Neural progenitor cell (in vitro differentiated cells): ENCODE measurements around the gene CNNM2. TPM values are rescaled to one million over a fixed set of nuclear protein-coding genes. Genes with fewer than 3 reads are reported as not detected.
A peak's percentile ranks its signal among the peaks of the same experiment; 100 is the strongest.
"Not testable (repeated sequence)": the region's sequence is repeated elsewhere in the genome, so short reads cannot be mapped to it uniquely, and the experiment has no call there.

ENCODE experiments used
- DNase-seq: peaks from one replicate; pipeline ENCODE4 v3.0.0-alpha.2; 2016; ENCODE audit warnings: low spot score
- H2AFZ ChIP-seq: fragments of 200-600 bp; sonication (generic); replicated peaks from 2 replicates; pipeline ENCODE4 v1.6.1; 2016; ENCODE audit warnings: antibody characterized with exemption
- H3F3A ChIP-seq: fragments of 200-600 bp; sonication (generic); 2 replicates; pipeline ENCODE4 v1.6.1; 2016; ENCODE audit warnings: antibody characterized with exemption, low read depth
- H3K27ac ChIP-seq: fragments of 200-600 bp; sonication (generic); 2 replicates; pipeline ENCODE4 v1.5.1; 2016; ENCODE audit warnings: mild to moderate bottlenecking
- H3K27me3 ChIP-seq: fragments of 200-600 bp; sonication (generic); 2 replicates; pipeline ENCODE4 v1.6.1; 2016; ENCODE audit warnings: mild to moderate bottlenecking, moderate library complexity
- H3K36me3 ChIP-seq: fragments of 200-600 bp; sonication (generic); 2 replicates; pipeline ENCODE4 v1.5.1; 2016
- H3K4me1 ChIP-seq: fragments of 200-600 bp; sonication (generic); 2 replicates; pipeline ENCODE4 v1.6.1; 2016; ENCODE audit warnings: mixed run types
- H3K4me2 ChIP-seq: fragments of 200-600 bp; sonication (generic); 2 replicates; pipeline ENCODE4 v1.6.1; 2016
- H3K4me3 ChIP-seq: fragments of 200-600 bp; sonication (generic); 2 replicates; pipeline ENCODE4 v1.5.1; 2016
- H3K79me2 ChIP-seq: fragments of 200-600 bp; sonication (generic); 2 replicates; pipeline ENCODE4 v1.6.1; 2016; ENCODE audit warnings: low read depth
- H3K9ac ChIP-seq: fragments of 200-600 bp; sonication (generic); 2 replicates; pipeline ENCODE4 v1.6.1; 2016
- H3K9me3 ChIP-seq: fragments of 200-600 bp; sonication (generic); 2 replicates; pipeline ENCODE4 v1.5.1; 2016; ENCODE audit warnings: low read depth
- H4K20me1 ChIP-seq: fragments of 200-600 bp; sonication (generic); 2 replicates; pipeline ENCODE4 v1.6.1; 2016; ENCODE audit warnings: low read depth
- H3K27ac Mint-ChIP-seq: 3 replicates; pipeline ENCODE4 v1.8.0; 2021; ENCODE audit warnings: mixed read lengths
- H3K27me3 Mint-ChIP-seq: 2 replicates; pipeline ENCODE4 v1.8.0; 2022; ENCODE audit warnings: low read depth, mild to moderate bottlenecking, inconsistent platforms, moderate library complexity, mixed read lengths; ENCODE audit not compliant: insufficient read depth
- H3K36me3 Mint-ChIP-seq: 3 replicates; pipeline ENCODE4 v1.8.0; 2021; ENCODE audit warnings: mixed read lengths
- H3K4me1 Mint-ChIP-seq: 3 replicates; pipeline ENCODE4 v1.8.0; 2021; ENCODE audit warnings: mixed read lengths
- H3K4me3 Mint-ChIP-seq: 3 replicates; pipeline ENCODE4 v1.8.0; 2021; ENCODE audit warnings: mild to moderate bottlenecking, moderate library complexity, mixed read lengths
- H3K9me3 Mint-ChIP-seq: 3 replicates; pipeline ENCODE4 v1.8.0; 2020; ENCODE audit warnings: mixed read lengths
- CTCF ChIP-seq: fragments of 200-600 bp; sonication (generic); IDR thresholded peaks from 2 replicates; pipeline ENCODE4 v1.5.1; 2017; ENCODE audit warnings: antibody characterized with exemption, mild to moderate bottlenecking
- EZH2 ChIP-seq: fragments of 200-600 bp; sonication (generic); IDR thresholded peaks from 2 replicates; pipeline ENCODE4 v1.6.1; 2017; ENCODE audit warnings: antibody characterized with exemption, mild to moderate bottlenecking, moderate library complexity
- EZH2phosphoT487 ChIP-seq: fragments of 200-600 bp; sonication (generic); IDR thresholded peaks from 2 replicates; pipeline ENCODE4 v1.6.1; 2017; ENCODE audit warnings: antibody characterized with exemption
- total RNA-seq: library from RNA; depleted of rRNA; stranded (reverse); fragments of >200 nt; gene quantifications from 2 replicates; pipeline ENCODE4 v1.2.3, GENCODE V29; 2015; ENCODE audit warnings: low replicate concordance

Gene CNNM2
- total RNA-seq, 1 donor from 2014 or later: 11.4 TPM

GRCh38 chr10:103124420-103125096 lies 206.5 kb downstream of the CNNM2 start:
- Mint-ChIP-seq H3K27ac (no peak overlapping the region), H3K27me3 (peaks cover 6% of the 10 kb centered on the region), H3K4me3 (no peak overlapping the region), H3K4me1 (peaks cover 14% of the 10 kb centered on the region), H3K9me3 (peaks cover 5% of the 10 kb centered on the region), H3K36me3 (peaks cover 16% of the 10 kb centered on the region)
- Histone ChIP-seq H3K27ac (no peak overlapping the region), H2AFZ (no peak overlapping the region), H3K9me3 (no peaks in the 10 kb centered on the region), H4K20me1 (peaks cover 4% of the 10 kb centered on the region), H3K4me3 (no peak overlapping the region), H3K4me1 (peaks cover 22% of the 10 kb centered on the region), H3K27me3 (no peaks in the 10 kb centered on the region), H3K9ac (no peak overlapping the region), H3K79me2 (no peaks in the 10 kb centered on the region), H3K4me2 (no peak overlapping the region), H3K36me3 (no peaks in the 10 kb centered on the region), H3F3A (no peaks in the 10 kb centered on the region)
- no peak for TF ChIP-seq EZH2
- no peak for TF ChIP-seq CTCF
- TF ChIP-seq EZH2phosphoT487: no peak
- no peak for DNase-seq

- Mint-ChIP-seq H3K27ac (peak overlapping the region; percentile 21), H3K36me3 (peaks cover 17% of the 10 kb centered on the region), H3K9me3 (peaks cover 7% of the 10 kb centered on the region), H3K4me1 (peaks cover 16% of the 10 kb centered on the region), H3K4me3 (no peak overlapping the region), H3K27me3 (peaks cover 6% of the 10 kb centered on the region)
- no peak overlapping the region for H3K4me2 ChIP-seq
- H3K27me3 ChIP-seq: no peaks in the 10 kb centered on the region
- peaks cover 4% of the 10 kb centered on the region for H4K20me1 ChIP-seq
- H3F3A ChIP-seq: peaks cover 3% of the 10 kb centered on the region
- peaks cover 17% of the 10 kb centered on the region for H3K4me1 ChIP-seq
- no peak for DNase-seq
- H2AFZ ChIP-seq: no peak overlapping the region
- H3K27ac ChIP-seq: no peak overlapping the region
- H3K79me2 ChIP-seq: no peaks in the 10 kb centered on the region
- H3K36me3 ChIP-seq: no peaks in the 10 kb centered on the region
- H3K4me3 ChIP-seq: no peak overlapping the region
- no peak for TF ChIP-seq EZH2
- no peak for TF ChIP-seq CTCF
- no peak for TF ChIP-seq EZH2phosphoT487
- no peak overlapping the region for H3K9ac ChIP-seq
- H3K9me3 ChIP-seq: no peaks in the 10 kb centered on the region
Observed at GRCh38 chr10:103125323-103126267, 207.5 kb downstream of the CNNM2 start.

- H3F3A ChIP-seq: peaks cover 12% of the 10 kb centered on the region
- H3K4me3 Mint-ChIP-seq: no peak overlapping the region
- H3K4me2 ChIP-seq: no peak overlapping the region
- peaks cover 20% of the 10 kb centered on the region for H3K9me3 Mint-ChIP-seq
- H3K27me3 Mint-ChIP-seq: peaks cover 6% of the 10 kb centered on the region
- TF ChIP-seq EZH2phosphoT487: no peak
- no peak for TF ChIP-seq EZH2
- no peak for TF ChIP-seq CTCF
- no peaks in the 10 kb centered on the region for H3K9me3 ChIP-seq
- no peak overlapping the region for H3K4me3 ChIP-seq
- no peak overlapping the region for H3K9ac ChIP-seq
- peaks cover 4% of the 10 kb centered on the region for H4K20me1 ChIP-seq
- H3K36me3 Mint-ChIP-seq: peaks cover 31% of the 10 kb centered on the region
- no peak overlapping the region for H2AFZ ChIP-seq
- H3K27ac Mint-ChIP-seq: no peak overlapping the region
- DNase-seq: no peak
- peaks cover 19% of the 10 kb centered on the region for H3K4me1 Mint-ChIP-seq
- H3K27ac ChIP-seq: no peak overlapping the region
- H3K36me3 ChIP-seq: no peaks in the 10 kb centered on the region
- H3K4me1 ChIP-seq: peaks cover 26% of the 10 kb centered on the region
- H3K79me2 ChIP-seq: no peaks in the 10 kb centered on the region
- no peaks in the 10 kb centered on the region for H3K27me3 ChIP-seq
Observed at GRCh38 chr10:103127241-103127640, 209.1 kb downstream of the CNNM2 start.

- H2AFZ ChIP-seq, H3K27me3 Mint-ChIP-seq, H3K27me3 ChIP-seq, H3K9ac ChIP-seq, H3K27ac ChIP-seq, H3K4me2 ChIP-seq, H3K36me3 ChIP-seq, H4K20me1 ChIP-seq, H3K4me3 Mint-ChIP-seq, DNase-seq, H3K27ac Mint-ChIP-seq, H3K79me2 ChIP-seq, H3K4me3 ChIP-seq, H3K9me3 ChIP-seq: not testable (repeated sequence)
- Histone ChIP-seq H3K4me1 (peaks cover 15% of the 10 kb centered on the region), H3F3A (peaks cover 12% of the 10 kb centered on the region)
- peaks cover 12% of the 10 kb centered on the region for H3K4me1 Mint-ChIP-seq
- H3K36me3 Mint-ChIP-seq: peaks cover 53% of the 10 kb centered on the region
- peaks cover 36% of the 10 kb centered on the region for H3K9me3 Mint-ChIP-seq
Observed at GRCh38 chr10:103130180-103130579, 212.1 kb downstream of the CNNM2 start.
